Panc1 (cell line): Measurements from ENCODE around the gene NDUFS8. TPM values are rescaled to one million over a fixed set of nuclear protein-coding genes. Genes with fewer than 3 reads are reported as not detected.

Experiments
- ATAC-seq: fragments of 200-7000 bp; cut with Tn5 transposase; 2 replicates; pipeline ENCODE4 v1.9.1; 2020; ENCODE audit warnings: mild to moderate bottlenecking, moderate library complexity
- BruUV-seq: library from RNA; stranded (reverse); fragments of 400-500 nt; replicated peaks from 2 replicates; lab custom pipeline; 2021; lab: Mats Ljungman, UMichigan
- CTCF ChIA-PET: fragments of 300-600 bp; sonication (Branson Sonifier 250); formaldehyde crosslinking; loops from one replicate; lab custom pipeline; 2022; ENCODE audit warnings: antibody characterized with exemption; lab: Charles Lee
- POLR2A ChIA-PET: fragments of 300-600 bp; sonication (Branson Sonifier 250); formaldehyde crosslinking; loops from one replicate; lab custom pipeline; 2022; ENCODE audit warnings: antibody characterized with exemption; lab: Charles Lee
- DNase-seq: peaks from one replicate; pipeline ENCODE4 v3.0.0-alpha.2; 2010; ENCODE audit warnings: low read depth, low spot score
- H3K27ac ChIP-seq: 2 replicates; pipeline ENCODE4 v1.5.1; 2011; ENCODE audit warnings: mild to moderate bottlenecking, low read length, inconsistent platforms
- H3K27me3 ChIP-seq: fragments of 200-500 bp; sonication (Bioruptor generic); 2 replicates; pipeline ENCODE4 v1.6.0; 2014; ENCODE audit warnings: low read length, inconsistent platforms; ENCODE audit not compliant: control insufficient read depth, insufficient read depth
- H3K36me3 ChIP-seq: fragments of 200-500 bp; sonication (Bioruptor generic); 2 replicates; pipeline ENCODE4 v1.5.1; 2014; ENCODE audit warnings: inconsistent platforms, mild to moderate bottlenecking, low read length, moderate library complexity; ENCODE audit not compliant: control insufficient read depth, insufficient read depth
- H3K4me1 ChIP-seq: 2 replicates; pipeline ENCODE4 v1.5.1; 2011; ENCODE audit warnings: inconsistent platforms, mild to moderate bottlenecking, low read length, moderate library complexity; ENCODE audit not compliant: control insufficient read depth, insufficient read depth
- H3K4me3 ChIP-seq, 2 experiments: 2 replicates each; pipeline ENCODE4 v1.5.1; 2011 to 2012; ENCODE audit warnings: low read depth in 2 of 2, low read length in 2 of 2, mild to moderate bottlenecking in 2 of 2, inconsistent platforms in 1 of 2, moderate library complexity in 1 of 2
- H3K9me3 ChIP-seq: fragments of 200-500 bp; sonication (Bioruptor generic); 2 replicates; pipeline ENCODE4 v1.5.1; 2014; ENCODE audit warnings: low read depth, mild to moderate bottlenecking, inconsistent platforms, low read length, moderate library complexity; ENCODE audit not compliant: control insufficient read depth, insufficient read depth
- POLR2AphosphoS5 ChIP-seq: IDR thresholded peaks from 2 replicates; pipeline ENCODE4 v1.6.1; 2012; ENCODE audit warnings: mild to moderate bottlenecking, low read depth, low read length, moderate library complexity
- REST ChIP-seq, 2 experiments: IDR thresholded peaks; 2 replicates each; pipeline ENCODE4 v1.6.1; 2011 to 2012; ENCODE audit warnings: low read depth in 2 of 2, control low read depth in 1 of 2, low read length in 1 of 2, mild to moderate bottlenecking in 1 of 2, moderate library complexity in 1 of 2; ENCODE audit not compliant: insufficient read depth in 1 of 2
- SIN3A ChIP-seq: IDR thresholded peaks from 2 replicates; pipeline ENCODE4 v1.6.1; 2012; ENCODE audit warnings: low read depth, mild to moderate bottlenecking, low read length, moderate library complexity, borderline replicate concordance; ENCODE audit not compliant: insufficient read depth
- TCF7L2 ChIP-seq: IDR thresholded peaks from 2 replicates; pipeline ENCODE4 v1.6.1; 2011; ENCODE audit warnings: mild to moderate bottlenecking, low read depth, low read length, inconsistent platforms
- in situ Hi-C: cut with HindIII; loops from 2 replicates; pipeline ENCODE4 v1.10.0; 2016; ENCODE audit warnings: low sequenced_read_pairs, low pct_unique_long_range_greater_than_20kb
- intact Hi-C: fragments of 100-400 bp; cut with micrococcal nuclease; formaldehyde crosslinking; loops from one replicate; pipeline ENCODE4 v1.10.0; 2022; ENCODE audit not compliant: unreplicated experiment
- total RNA-seq: library from RNA; stranded (reverse); gene quantifications from one replicate; pipeline ENCODE4 v1.2.1, GENCODE V29; 2021; ENCODE audit not compliant: unreplicated experiment
- TF ChIP-seq, protein P1 (sequence below): fragments of 450-650 bp; IDR thresholded peaks from 2 replicates; pipeline ENCODE4 v1.5.1; 2017; ENCODE audit warnings: mild to moderate bottlenecking

The NDUFS8 gene
- total RNA-seq, 1 experiment from 2014 or later = 289 TPM

GRCh38 chr11:68036141-68036716 lies 5.7 kb downstream of the NDUFS8 start:
- TF ChIP-seq, protein P1, sequence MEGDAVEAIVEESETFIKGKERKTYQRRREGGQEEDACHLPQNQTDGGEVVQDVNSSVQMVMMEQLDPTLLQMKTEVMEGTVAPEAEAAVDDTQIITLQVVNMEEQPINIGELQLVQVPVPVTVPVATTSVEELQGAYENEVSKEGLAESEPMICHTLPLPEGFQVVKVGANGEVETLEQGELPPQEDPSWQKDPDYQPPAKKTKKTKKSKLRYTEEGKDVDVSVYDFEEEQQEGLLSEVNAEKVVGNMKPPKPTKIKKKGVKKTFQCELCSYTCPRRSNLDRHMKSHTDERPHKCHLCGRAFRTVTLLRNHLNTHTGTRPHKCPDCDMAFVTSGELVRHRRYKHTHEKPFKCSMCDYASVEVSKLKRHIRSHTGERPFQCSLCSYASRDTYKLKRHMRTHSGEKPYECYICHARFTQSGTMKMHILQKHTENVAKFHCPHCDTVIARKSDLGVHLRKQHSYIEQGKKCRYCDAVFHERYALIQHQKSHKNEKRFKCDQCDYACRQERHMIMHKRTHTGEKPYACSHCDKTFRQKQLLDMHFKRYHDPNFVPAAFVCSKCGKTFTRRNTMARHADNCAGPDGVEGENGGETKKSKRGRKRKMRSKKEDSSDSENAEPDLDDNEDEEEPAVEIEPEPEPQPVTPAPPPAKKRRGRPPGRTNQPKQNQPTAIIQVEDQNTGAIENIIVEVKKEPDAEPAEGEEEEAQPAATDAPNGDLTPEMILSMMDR = no peak
- TF ChIP-seq POLR2AphosphoS5 (no peak), TCF7L2 (no peak), REST (IDR thresholded peaks at IDR 0.05; ENCODE audit: insufficient read depth in 1 of 2, low read depth in 2 of 2, low read length in 1 of 2) (no peak), SIN3A (no peak)
- no TSS peak for BruUV-seq
- no peaks in the 10 kb centered on the region for H3K27me3 ChIP-seq
- ChIA-PET CTCF (no interaction called here), POLR2A (no interaction called here)
- H3K4me1 ChIP-seq = peaks cover 27% of the 10 kb centered on the region
- intact Hi-C loops (no loop called here), in situ Hi-C loops (no loop called here)
- no peak overlapping the region for H3K27ac ChIP-seq
- no peak overlapping the region for H3K4me3 ChIP-seq
- DNase-seq = no peak
- no peaks in the 10 kb centered on the region for H3K9me3 ChIP-seq
- no peak for ATAC-seq
- peaks cover 3% of the 10 kb centered on the region; the same call in 1 of the 2 replicates for H3K36me3 ChIP-seq

- CTCF ChIA-PET = interaction anchor here (1.0 kb wide), 1 partner anchor 16 kb away, joined by 3 read pairs; no protein-coding TSS in a partner anchor
- no TSS peak for BruUV-seq
- no peaks in the 10 kb centered on the region for H3K27me3 ChIP-seq
- H3K4me3 ChIP-seq = no peak overlapping the region
- H3K36me3 ChIP-seq = peaks cover 3% of the 10 kb centered on the region; the same call in 1 of the 2 replicates
- peaks cover 29% of the 10 kb centered on the region for H3K4me1 ChIP-seq
- peak overlapping the region; percentile 45 for H3K27ac ChIP-seq
- no peaks in the 10 kb centered on the region for H3K9me3 ChIP-seq
- POLR2A ChIA-PET = interaction anchor here (1.0 kb wide), 1 partner anchor 10 kb away, joined by 6 read pairs; no protein-coding TSS in a partner anchor
- TF ChIP-seq POLR2AphosphoS5 (no peak), REST (IDR thresholded peaks at IDR 0.05; ENCODE audit: insufficient read depth in 1 of 2, low read depth in 2 of 2, low read length in 1 of 2) (no peak), SIN3A (no peak)
- in situ Hi-C loops = no loop called here
- intact Hi-C loops = no loop called here
- no peak for ATAC-seq
- DNase-seq = no peak
These were observed 6.3 kb downstream of the NDUFS8 start for GRCh38 chr11:68036717-68037239.
